Esophagus squamous epithelium (tissue), 4 donors: Measurements from ENCODE around the gene IL13.

Experiments
- POLR2A ChIP-seq, 4 donors: fragments of 450-650 bp; IDR thresholded peaks; one replicate each; pipeline ENCODE4 v1.6.1; 2017; ENCODE audit warnings: antibody characterized with exemption in 4 of 4, mild to moderate bottlenecking in 4 of 4, moderate library complexity in 3 of 4
- TF ChIP-seq, protein P1 (sequence below), 6 experiments: fragments of 450-650 bp in 4 of 6; fragments of 200-600 bp in 2 of 6; sonication (generic) in 2 of 6; IDR thresholded peaks; one replicate each; pipeline ENCODE4 v1.5.1; 2016 to 2019; ENCODE audit warnings: antibody characterized with exemption in 6 of 6, mild to moderate bottlenecking in 4 of 6, moderate library complexity in 4 of 6

DNA sequence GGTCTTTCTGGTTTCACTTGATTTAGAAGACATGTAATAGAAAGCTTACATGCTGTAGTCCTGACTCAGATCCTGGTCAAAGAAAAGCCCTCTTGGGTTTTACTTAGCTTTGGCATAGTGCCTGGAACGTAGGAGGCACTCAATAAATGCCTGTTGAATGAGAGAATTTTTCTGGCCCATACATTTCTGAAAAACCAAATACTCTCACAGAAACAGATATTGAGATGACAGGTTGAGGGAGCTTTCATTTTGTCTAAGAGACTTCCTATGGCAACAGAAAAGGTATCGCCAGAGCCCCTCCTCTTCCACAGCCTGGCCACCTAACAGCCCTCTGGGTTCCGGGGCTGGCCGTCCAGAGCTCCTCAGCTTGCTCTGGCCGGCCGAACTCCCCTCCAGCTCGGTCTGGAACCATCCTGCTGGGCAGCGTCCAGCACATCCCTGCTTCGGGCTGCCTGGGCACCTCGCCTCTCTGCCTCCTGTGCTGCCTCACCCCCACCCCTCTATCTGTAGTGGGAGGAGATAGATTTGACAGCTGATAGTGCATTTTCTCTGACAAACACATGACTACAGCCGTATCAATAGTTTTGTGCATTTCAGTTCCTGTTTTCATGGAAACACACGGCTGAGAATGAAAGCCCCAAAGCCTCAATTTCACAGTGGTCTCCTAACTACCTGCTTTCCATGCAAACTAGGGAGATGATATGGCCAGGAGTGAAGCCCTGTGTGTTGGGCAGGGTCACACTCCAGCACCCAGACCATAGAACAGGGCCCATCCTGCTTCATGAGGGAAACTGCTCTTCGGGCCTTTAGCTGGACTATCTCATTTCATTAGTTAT, 16.9 kb downstream of the IL13 start:
- TF ChIP-seq, protein P1, sequence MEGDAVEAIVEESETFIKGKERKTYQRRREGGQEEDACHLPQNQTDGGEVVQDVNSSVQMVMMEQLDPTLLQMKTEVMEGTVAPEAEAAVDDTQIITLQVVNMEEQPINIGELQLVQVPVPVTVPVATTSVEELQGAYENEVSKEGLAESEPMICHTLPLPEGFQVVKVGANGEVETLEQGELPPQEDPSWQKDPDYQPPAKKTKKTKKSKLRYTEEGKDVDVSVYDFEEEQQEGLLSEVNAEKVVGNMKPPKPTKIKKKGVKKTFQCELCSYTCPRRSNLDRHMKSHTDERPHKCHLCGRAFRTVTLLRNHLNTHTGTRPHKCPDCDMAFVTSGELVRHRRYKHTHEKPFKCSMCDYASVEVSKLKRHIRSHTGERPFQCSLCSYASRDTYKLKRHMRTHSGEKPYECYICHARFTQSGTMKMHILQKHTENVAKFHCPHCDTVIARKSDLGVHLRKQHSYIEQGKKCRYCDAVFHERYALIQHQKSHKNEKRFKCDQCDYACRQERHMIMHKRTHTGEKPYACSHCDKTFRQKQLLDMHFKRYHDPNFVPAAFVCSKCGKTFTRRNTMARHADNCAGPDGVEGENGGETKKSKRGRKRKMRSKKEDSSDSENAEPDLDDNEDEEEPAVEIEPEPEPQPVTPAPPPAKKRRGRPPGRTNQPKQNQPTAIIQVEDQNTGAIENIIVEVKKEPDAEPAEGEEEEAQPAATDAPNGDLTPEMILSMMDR (IDR thresholded peaks at IDR 0.05): no peak
- TF ChIP-seq POLR2A (IDR thresholded peaks at IDR 0.05): no peak
